B cell (primary cell): ENCODE measurements around the gene PAXIP1. TPM values are rescaled to one million over a fixed set of nuclear protein-coding genes. Genes with fewer than 3 reads are reported as not detected.
A peak's percentile ranks its signal among the peaks of the same experiment; 100 is the strongest.

Experiments
- ATAC-seq: fragments of 200-7000 bp; cut with Tn5 transposase; one replicate; pipeline ENCODE4 v1.10.0; 2021; ENCODE audit warnings: low read depth, mild to moderate bottlenecking, moderate number of reproducible peaks, moderate library complexity
- CTCF ChIA-PET: fragments of 350-600 bp; sonication (Branson Sonifier 250); formaldehyde crosslinking; loops from one replicate; lab custom pipeline; 2021; ENCODE audit warnings: antibody characterized with exemption, inconsistent platforms; lab: Charles Lee
- POLR2A ChIA-PET: fragments of 350-600 bp; sonication (Branson Sonifier 250); formaldehyde crosslinking; loops from one replicate; lab custom pipeline; 2021; ENCODE audit warnings: antibody characterized with exemption; lab: Charles Lee
- DNase-seq: peaks from one replicate; pipeline ENCODE4 v3.0.0; 2013
- H2AFZ ChIP-seq: 2 replicates; pipeline ENCODE4 v1.6.1; 2012; ENCODE audit warnings: mild to moderate bottlenecking, low read depth, low read length; ENCODE audit not compliant: insufficient read depth, poor library complexity, severe bottlenecking
- H3K27ac ChIP-seq, 2 donors: 1 replicate in 1 of 2; 2 replicates in 1 of 2; pipeline ENCODE4 v1.5.1; 2012 to 2013; ENCODE audit warnings: low read length in 2 of 2, mild to moderate bottlenecking in 2 of 2, moderate library complexity in 1 of 2
- H3K27me3 ChIP-seq, 4 experiments: fragments of 200-600 bp in 1 of 4; sonication (generic) in 1 of 4; replicated peaks in 1 of 4; 1 replicate in 2 of 4; 2 replicates in 2 of 4; pipeline versions ENCODE4 v1.6.1 to v1.7.0; 2013 to 2016; ENCODE audit warnings: low read length in 3 of 4, mild to moderate bottlenecking in 2 of 4, mixed read lengths in 1 of 4, moderate library complexity in 1 of 4; ENCODE audit not compliant: insufficient read depth in 4 of 4, control insufficient read depth in 3 of 4; ENCODE audit errors: control extremely low read depth in 1 of 4
- H3K36me3 ChIP-seq, 2 experiments: replicated peaks in 1 of 2; 1 replicate in 1 of 2; 2 replicates in 1 of 2; pipeline versions ENCODE4 v1.6.1 to v1.7.1; 2013; ENCODE audit warnings: low read length in 1 of 2; ENCODE audit not compliant: insufficient read depth in 2 of 2, control insufficient read depth in 1 of 2; ENCODE audit errors: control extremely low read depth in 1 of 2, extremely low read depth in 1 of 2
- H3K4me1 ChIP-seq, 2 donors: fragments of 200-600 bp in 1 of 2; sonication (generic) in 1 of 2; 1 replicate in 1 of 2; 2 replicates in 1 of 2; pipeline versions ENCODE4 v1.5.1 to v1.6.1; 2013 to 2017; ENCODE audit warnings: low read length in 2 of 2; ENCODE audit not compliant: control insufficient read depth in 2 of 2, insufficient read depth in 2 of 2
- H3K4me2 ChIP-seq: replicated peaks from 2 replicates; pipeline ENCODE3; 2012; ENCODE audit warnings: mild to moderate bottlenecking, low read depth, low read length; ENCODE audit not compliant: poor library complexity, severe bottlenecking
- H3K4me3 ChIP-seq, 5 experiments: fragments of 200-600 bp in 1 of 5; sonication (generic) in 1 of 5; 1 replicate in 3 of 5; 2 replicates in 2 of 5; pipeline versions ENCODE4 v1.5.1 to v1.7.0; 2011 to 2016; ENCODE audit warnings: low read length in 4 of 5, mild to moderate bottlenecking in 4 of 5, low read depth in 2 of 5, control low read depth in 1 of 5, moderate library complexity in 1 of 5; ENCODE audit not compliant: insufficient read depth in 1 of 5; ENCODE audit errors: control extremely low read depth in 1 of 5, extremely low read depth in 1 of 5
- H3K79me2 ChIP-seq: fragments of 200-600 bp; sonication (generic); one replicate; pipeline ENCODE4 v1.6.0; 2016; ENCODE audit warnings: low read length; ENCODE audit not compliant: control insufficient read depth, insufficient read depth
- H3K9ac ChIP-seq: fragments of 200-600 bp; sonication (generic); 2 replicates; pipeline ENCODE4 v1.6.1; 2017; ENCODE audit warnings: mild to moderate bottlenecking, low read length, moderate library complexity
- H3K9me3 ChIP-seq, 3 donors: one replicate each; pipeline versions ENCODE4 v1.6.1 to v1.7.1; 2013; ENCODE audit warnings: low read length in 2 of 3; ENCODE audit not compliant: control insufficient read depth in 2 of 3, insufficient read depth in 1 of 3; ENCODE audit errors: control extremely low read depth in 1 of 3
- H4K20me1 ChIP-seq: 2 replicates; pipeline ENCODE4 v1.6.0; 2012; ENCODE audit warnings: mild to moderate bottlenecking, low read length; ENCODE audit not compliant: insufficient read depth, control insufficient read depth, poor library complexity, severe bottlenecking
- H3K27ac Mint-ChIP-seq: one replicate; pipeline ENCODE4 v1.8.0; 2021; ENCODE audit warnings: mixed read lengths
- H3K27me3 Mint-ChIP-seq: one replicate; pipeline ENCODE4 v1.8.0; 2021; ENCODE audit warnings: mixed read lengths
- H3K4me1 Mint-ChIP-seq: one replicate; pipeline ENCODE4 v1.8.0; 2021; ENCODE audit warnings: mixed read lengths
- H3K4me3 Mint-ChIP-seq: one replicate; pipeline ENCODE4 v1.8.0; 2021; ENCODE audit warnings: mixed read lengths
- H3K9me3 Mint-ChIP-seq: one replicate; pipeline ENCODE4 v1.8.0; 2022; ENCODE audit warnings: mixed read lengths; ENCODE audit not compliant: insufficient read depth
- EZH2 ChIP-seq: IDR thresholded peaks from 2 replicates; pipeline ENCODE4 v1.6.1; 2012; ENCODE audit warnings: borderline replicate concordance, low read depth, mild to moderate bottlenecking, moderate library complexity, low read length; ENCODE audit not compliant: insufficient read depth, poor library complexity, severe bottlenecking
- WGBS: methylation state at CpG from one replicate; pipeline ENCODE4 v1.1.5; 2013; ENCODE audit warnings: missing lambda C conversion rate; ENCODE audit not compliant: insufficient coverage; 5-methylcytosine and 5-hydroxymethylcytosine counted together
- intact Hi-C: fragments of 100-400 bp; cut with micrococcal nuclease; formaldehyde crosslinking; loops from one replicate; pipeline ENCODE4 v1.10.0; 2022
- polyA plus RNA-seq: library from polyadenylated mRNA; depleted of rRNA; stranded (reverse); fragments of >200 nt; gene quantifications from 2 replicates; pipeline ENCODE4 v1.2.3, GENCODE V29; 2012
- total RNA-seq, 2 donors: library from RNA; stranded (reverse); fragments of 120-200 nt in 1 of 2; gene quantifications; 1 replicate in 1 of 2; 2 replicates in 1 of 2; pipeline versions ENCODE4 v1.2.3 to v1.2.4, GENCODE V29; 2013 to 2022
- TF ChIP-seq, protein P1 (sequence below): fragments of 200-600 bp; IDR thresholded peaks from one replicate; pipeline ENCODE4 v1.8.0; 2022; ENCODE audit warnings: antibody characterized with exemption, mild to moderate bottlenecking

Gene PAXIP1
- total and polyA plus RNA-seq, 2 donors (not counting 1 experiment from before 2014, with no cell fraction given), result 9.2 to 18.5 TPM

DNA sequence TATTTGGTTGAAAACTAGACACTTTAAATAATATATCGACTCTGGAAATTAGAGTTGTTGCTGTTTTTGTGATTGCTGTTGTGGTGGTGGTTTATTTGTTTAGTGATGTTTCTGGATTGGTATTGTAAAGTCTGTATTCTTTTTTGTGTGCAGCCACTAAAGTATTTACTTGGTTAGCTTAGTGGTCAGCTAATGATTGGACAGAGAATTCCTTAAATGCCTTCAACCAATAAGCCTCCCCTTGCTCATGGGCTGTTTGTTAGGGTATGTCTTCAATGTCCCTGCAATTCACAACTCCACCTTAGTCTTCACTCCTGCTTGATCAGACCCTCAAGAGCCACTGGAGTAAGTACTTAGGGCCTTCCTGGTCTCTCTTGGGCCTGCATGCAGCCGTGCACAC is 71.0 kb downstream of the PAXIP1 start:
- ChIA-PET CTCF (interaction anchor here (0.9 kb wide), 1 partner anchor 18 kb away, joined by 3 read pairs; no protein-coding TSS in a partner anchor), POLR2A (no interaction called here)
- DNase-seq (no peak), ATAC-seq (no peak)
- Mint-ChIP-seq H3K9me3 (peaks cover 10% of the 10 kb centered on the region), H3K27ac (no peak overlapping the region), H3K4me1 (peaks cover 33% of the 10 kb centered on the region), H3K27me3 (no peaks in the 10 kb centered on the region), H3K4me3 (no peak overlapping the region)
- H4K20me1 ChIP-seq, result no peaks in the 10 kb centered on the region
- no peak overlapping the region for H3K27ac ChIP-seq
- no peak overlapping the region for H3K4me3 ChIP-seq
- WGBS, result 80% methylated on average over 1 of the region's 2 CpGs
- H3K9me3 ChIP-seq, result peaks cover 0 to 19% (median 16%) of the 10 kb centered on the region in 3 donors
- intact Hi-C loops, result no loop called here
- H3K4me2 ChIP-seq, result no peak overlapping the region
- no peaks in the 10 kb centered on the region for H3K27me3 ChIP-seq
- H3K36me3 ChIP-seq, result peaks cover 3 to 5% of the 10 kb centered on the region in 2 experiments
- no peak overlapping the region for H3K9ac ChIP-seq
- TF ChIP-seq, protein P1, sequence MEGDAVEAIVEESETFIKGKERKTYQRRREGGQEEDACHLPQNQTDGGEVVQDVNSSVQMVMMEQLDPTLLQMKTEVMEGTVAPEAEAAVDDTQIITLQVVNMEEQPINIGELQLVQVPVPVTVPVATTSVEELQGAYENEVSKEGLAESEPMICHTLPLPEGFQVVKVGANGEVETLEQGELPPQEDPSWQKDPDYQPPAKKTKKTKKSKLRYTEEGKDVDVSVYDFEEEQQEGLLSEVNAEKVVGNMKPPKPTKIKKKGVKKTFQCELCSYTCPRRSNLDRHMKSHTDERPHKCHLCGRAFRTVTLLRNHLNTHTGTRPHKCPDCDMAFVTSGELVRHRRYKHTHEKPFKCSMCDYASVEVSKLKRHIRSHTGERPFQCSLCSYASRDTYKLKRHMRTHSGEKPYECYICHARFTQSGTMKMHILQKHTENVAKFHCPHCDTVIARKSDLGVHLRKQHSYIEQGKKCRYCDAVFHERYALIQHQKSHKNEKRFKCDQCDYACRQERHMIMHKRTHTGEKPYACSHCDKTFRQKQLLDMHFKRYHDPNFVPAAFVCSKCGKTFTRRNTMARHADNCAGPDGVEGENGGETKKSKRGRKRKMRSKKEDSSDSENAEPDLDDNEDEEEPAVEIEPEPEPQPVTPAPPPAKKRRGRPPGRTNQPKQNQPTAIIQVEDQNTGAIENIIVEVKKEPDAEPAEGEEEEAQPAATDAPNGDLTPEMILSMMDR, result no peak
- TF ChIP-seq EZH2, result no peak
- H3K4me1 ChIP-seq, result peaks cover 12 to 14% of the 10 kb centered on the region in 2 donors
- H2AFZ ChIP-seq, result no peak overlapping the region
- H3K79me2 ChIP-seq, result peaks cover 66% of the 10 kb centered on the region

DNA sequence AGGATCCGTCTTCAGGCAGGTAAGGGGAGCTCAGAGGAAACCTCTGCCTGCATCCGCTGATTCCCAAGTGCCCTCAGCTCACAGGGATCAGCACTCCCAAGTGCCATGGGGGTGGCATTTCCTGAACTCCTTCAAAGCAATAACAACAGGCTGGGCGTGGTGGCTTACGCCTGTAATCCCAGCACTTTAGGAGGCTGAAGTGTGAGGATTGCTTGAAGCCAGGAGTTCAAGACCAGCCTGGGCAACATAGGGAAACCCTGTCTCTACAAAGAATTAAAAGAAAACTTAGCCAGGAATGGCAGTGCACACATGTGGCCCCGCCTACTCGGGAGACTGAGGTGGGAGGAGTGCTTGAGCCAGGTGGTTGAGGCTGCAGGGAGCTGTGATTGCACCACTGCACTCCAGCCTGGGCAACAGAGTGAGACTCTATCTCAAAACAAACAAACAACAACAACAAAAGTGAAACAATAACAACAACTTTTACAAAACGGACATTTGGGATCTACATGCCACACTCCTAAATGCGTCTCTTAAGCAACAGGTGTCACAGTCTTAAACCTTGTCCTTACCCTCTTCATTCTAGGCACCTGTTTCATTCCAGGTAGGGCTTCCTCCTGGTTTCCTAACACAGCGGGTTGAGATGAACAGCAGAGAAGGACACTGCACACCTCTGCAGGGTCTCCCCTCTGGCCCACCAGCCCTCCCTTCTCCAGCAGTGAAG is 73.8 kb downstream of the PAXIP1 start:
- H3K27ac Mint-ChIP-seq, result peak overlapping the region; percentile 96
- ChIA-PET CTCF (interaction anchor here (1.0 to 5.3 kb wide), 9 partner anchors 16 to 669 kb away, joined by 3 to 75 read pairs (median 30); partner anchors contain the start of gene PAXIP1), POLR2A (interaction anchor here (0.6 to 1.8 kb wide), 3 partner anchors 60 to 369 kb away, joined by 5 to 11 read pairs (median 6); partner anchors contain the start of genes INSIG1 and PAXIP1)
- H3K4me3 Mint-ChIP-seq, result peak overlapping the region; percentile 97
- no peaks in the 10 kb centered on the region for H3K27me3 Mint-ChIP-seq
- no peak for ATAC-seq
- no peak for DNase-seq
- Histone ChIP-seq H3K9me3 (peaks cover 0 to 10% (median 10%) of the 10 kb centered on the region in 3 donors), H3K9ac (peak overlapping the region; percentile 83), H3K27ac (peak overlapping the region; percentile 83 to 94), H3K4me1 (peaks cover 12 to 14% of the 10 kb centered on the region in 2 donors), H3K4me2 (peak overlapping the region; percentile 94), H3K79me2 (peaks cover 46% of the 10 kb centered on the region), H4K20me1 (no peaks in the 10 kb centered on the region), H2AFZ (peak overlapping the region; percentile 88), H3K36me3 (peaks cover 0 to 3% of the 10 kb centered on the region in 2 experiments), H3K4me3 (peak overlapping the region; percentile 64 to 98 (median 83)), H3K27me3 (no peaks in the 10 kb centered on the region)
- peaks cover 2% of the 10 kb centered on the region for H3K9me3 Mint-ChIP-seq
- TF ChIP-seq, protein P1, result no peak
- no peak for TF ChIP-seq EZH2
- 75% methylated on average over 7 of the region's 9 CpGs for WGBS
- peaks cover 31% of the 10 kb centered on the region for H3K4me1 Mint-ChIP-seq
- intact Hi-C loops, result loop anchor here (2.0 to 10.0 kb wide), 4 partner anchors 24 to 726 kb away; no protein-coding TSS in a partner anchor
